Trophoblast cell (in vitro differentiated cells and primary cell): Measurements from ENCODE around the gene SPAG17.

ENCODE experiments used
- DNase-seq, 2 donors: peaks; one replicate each; pipeline ENCODE4 v3.0.0-alpha.2; 2016
- H2AFZ ChIP-seq: 2 replicates; pipeline ENCODE4 v1.6.1; 2013; ENCODE audit warnings: low read length, moderate library complexity, mild to moderate bottlenecking; ENCODE audit not compliant: insufficient read depth, poor library complexity
- H2AK5ac ChIP-seq: 2 replicates; pipeline ENCODE4 v1.6.1; 2013; ENCODE audit warnings: mild to moderate bottlenecking, low read length
- H2BK120ac ChIP-seq: 2 replicates; pipeline ENCODE4 v1.6.1; 2013; ENCODE audit warnings: low read length, mild to moderate bottlenecking, moderate library complexity; ENCODE audit not compliant: insufficient read depth, poor library complexity
- H2BK12ac ChIP-seq: 2 replicates; pipeline ENCODE4 v1.6.1; 2013; ENCODE audit warnings: mild to moderate bottlenecking, low read length, moderate library complexity
- H2BK5ac ChIP-seq: 2 replicates; pipeline ENCODE4 v1.6.1; 2013; ENCODE audit warnings: low read length, low read depth, moderate library complexity, mild to moderate bottlenecking; ENCODE audit not compliant: poor library complexity
- H3K14ac ChIP-seq: 2 replicates; pipeline ENCODE4 v1.6.1; 2013; ENCODE audit warnings: mild to moderate bottlenecking, low read length
- H3K18ac ChIP-seq: 2 replicates; pipeline ENCODE4 v1.6.1; 2013; ENCODE audit warnings: mild to moderate bottlenecking, low read length
- H3K23ac ChIP-seq: 2 replicates; pipeline ENCODE4 v1.6.1; 2013; ENCODE audit warnings: low read length
- H3K27ac ChIP-seq: 2 replicates; pipeline ENCODE4 v1.5.1; 2013; ENCODE audit warnings: low read depth, mild to moderate bottlenecking, inconsistent platforms, low read length, moderate library complexity
- H3K27me3 ChIP-seq: 2 replicates; pipeline ENCODE4 v1.6.1; 2013; ENCODE audit warnings: inconsistent platforms, mild to moderate bottlenecking, low read length, moderate library complexity; ENCODE audit not compliant: insufficient read depth
- H3K36me3 ChIP-seq, 2 experiments: 1 replicate in 1 of 2; 2 replicates in 1 of 2; pipeline ENCODE4 v1.6.1; 2013; ENCODE audit warnings: low read length in 2 of 2, mild to moderate bottlenecking in 2 of 2, moderate library complexity in 1 of 2; ENCODE audit not compliant: insufficient read depth in 2 of 2, control insufficient read depth in 1 of 2
- H3K4ac ChIP-seq: 2 replicates; pipeline ENCODE4 v1.6.1; 2013; ENCODE audit warnings: low read depth, mild to moderate bottlenecking, low read length, moderate library complexity
- H3K4me1 ChIP-seq, 2 experiments: 1 replicate in 1 of 2; 2 replicates in 1 of 2; pipeline ENCODE4 v1.6.1; 2013; ENCODE audit warnings: low read length in 2 of 2, mild to moderate bottlenecking in 2 of 2, moderate library complexity in 1 of 2; ENCODE audit not compliant: insufficient read depth in 2 of 2, control insufficient read depth in 1 of 2
- H3K4me2 ChIP-seq: 2 replicates; pipeline ENCODE4 v1.6.1; 2013; ENCODE audit warnings: inconsistent platforms, mild to moderate bottlenecking, low read length, moderate library complexity
- H3K4me3 ChIP-seq: 2 replicates; pipeline ENCODE4 v1.5.1; 2013; ENCODE audit warnings: mild to moderate bottlenecking, low read depth, low read length, inconsistent platforms
- H3K79me1 ChIP-seq: one replicate; pipeline ENCODE4 v1.6.1; 2013; ENCODE audit warnings: low read length
- H3K79me2 ChIP-seq: 2 replicates; pipeline ENCODE4 v1.6.1; 2013; ENCODE audit warnings: low read length, mild to moderate bottlenecking; ENCODE audit not compliant: control insufficient read depth, insufficient read depth, poor library complexity
- H3K9ac ChIP-seq: 2 replicates; pipeline ENCODE4 v1.6.1; 2013; ENCODE audit warnings: mild to moderate bottlenecking, low read length
- H3K9me3 ChIP-seq: 2 replicates; pipeline ENCODE4 v1.6.1; 2013; ENCODE audit warnings: low read depth, mild to moderate bottlenecking, control low read depth, inconsistent platforms, low read length; ENCODE audit not compliant: insufficient read depth
- H4K12ac ChIP-seq: 2 replicates; pipeline ENCODE4 v1.6.1; 2013; ENCODE audit warnings: low read depth, mild to moderate bottlenecking, low read length, moderate library complexity
- H4K8ac ChIP-seq: 2 replicates; pipeline ENCODE4 v1.6.1; 2013; ENCODE audit warnings: low read depth, mild to moderate bottlenecking, low read length, moderate library complexity
- H4K91ac ChIP-seq: one replicate; pipeline ENCODE4 v1.6.1; 2013; ENCODE audit warnings: low read depth, mild to moderate bottlenecking, low read length, moderate library complexity
- WGBS: extraction: QIAGEN DNeasy Blood & Tissue Kit; methylation state at CpG from one replicate; pipeline ENCODE4 v1.1.7; 2013; ENCODE audit warnings: missing lambda C conversion rate; ENCODE audit not compliant: insufficient read length, insufficient coverage; ENCODE audit errors: extremely low coverage; 5-methylcytosine and 5-hydroxymethylcytosine counted together

SPAG17 gene

GRCh38 chr1:118159569-118159968 is 25.5 kb downstream of the SPAG17 start:
- Histone ChIP-seq H2BK12ac (no peak overlapping the region), H3K14ac (no peak overlapping the region), H2AK5ac (no peak overlapping the region), H3K4me2 (no peak overlapping the region), H4K8ac (no peak overlapping the region), H3K4ac (no peak overlapping the region), H3K23ac (no peak overlapping the region), H3K79me2 (no peaks in the 10 kb centered on the region), H3K4me1 (peaks cover 0 to 3% of the 10 kb centered on the region in 2 experiments), H3K9me3 (no peaks in the 10 kb centered on the region), H2BK120ac (no peak overlapping the region), H3K18ac (no peak overlapping the region), H3K4me3 (no peak overlapping the region), H3K27me3 (no peaks in the 10 kb centered on the region), H3K36me3 (no peaks in the 10 kb centered on the region), H3K79me1 (no peaks in the 10 kb centered on the region), H4K12ac (no peak overlapping the region), H3K27ac (no peak overlapping the region), H3K9ac (no peak overlapping the region), H2AFZ (no peak overlapping the region), H4K91ac (no peak overlapping the region), H2BK5ac (no peak overlapping the region)
- no peak for DNase-seq
- WGBS = no CpG with 5 or more reads among the region's 4 CpGs

- WGBS = no CpG with 5 or more reads among the region's 1 CpG
- no peak overlapping the region for H2BK120ac ChIP-seq
- DNase-seq = peak in 1 of 2 donors; percentile 32
- no peak overlapping the region for H2AFZ ChIP-seq
- no peaks in the 10 kb centered on the region for H3K9me3 ChIP-seq
- no peak overlapping the region for H3K23ac ChIP-seq
- H3K79me2 ChIP-seq = no peaks in the 10 kb centered on the region
- H2BK5ac ChIP-seq = no peak overlapping the region
- no peaks in the 10 kb centered on the region for H3K36me3 ChIP-seq
- no peak overlapping the region for H3K14ac ChIP-seq
- H4K8ac ChIP-seq = no peak overlapping the region
- no peaks in the 10 kb centered on the region for H3K79me1 ChIP-seq
- H3K27ac ChIP-seq = no peak overlapping the region
- no peak overlapping the region for H3K4ac ChIP-seq
- no peaks in the 10 kb centered on the region for H3K27me3 ChIP-seq
- no peak overlapping the region for H2BK12ac ChIP-seq
- no peak overlapping the region for H3K4me3 ChIP-seq
- H3K4me1 ChIP-seq = peaks cover 0 to 3% of the 10 kb centered on the region in 2 experiments
- no peak overlapping the region for H4K91ac ChIP-seq
- no peak overlapping the region for H3K4me2 ChIP-seq
- H3K18ac ChIP-seq = no peak overlapping the region
- H2AK5ac ChIP-seq = no peak overlapping the region
- no peak overlapping the region for H4K12ac ChIP-seq
- no peak overlapping the region for H3K9ac ChIP-seq
Observed at GRCh38 chr1:118158924-118159323, 26.1 kb downstream of the SPAG17 start.

GRCh38 chr1:118157506-118157905 is 27.5 kb downstream of the SPAG17 start:
- no CpG with 5 or more reads among the region's 2 CpGs for WGBS
- Histone ChIP-seq H3K9me3 (no peaks in the 10 kb centered on the region), H2AK5ac (no peak overlapping the region), H3K9ac (no peak overlapping the region), H2BK120ac (no peak overlapping the region), H3K27me3 (no peaks in the 10 kb centered on the region), H3K14ac (no peak overlapping the region), H3K36me3 (no peaks in the 10 kb centered on the region), H2BK5ac (no peak overlapping the region), H3K79me2 (no peaks in the 10 kb centered on the region), H3K4me3 (no peak overlapping the region), H3K4me2 (no peak overlapping the region), H2AFZ (no peak overlapping the region), H2BK12ac (no peak overlapping the region), H3K79me1 (no peaks in the 10 kb centered on the region), H3K23ac (no peak overlapping the region), H4K8ac (no peak overlapping the region), H4K91ac (no peak overlapping the region), H3K4ac (no peak overlapping the region), H3K18ac (no peak overlapping the region), H3K4me1 (peaks cover 0 to 3% of the 10 kb centered on the region in 2 experiments), H4K12ac (no peak overlapping the region), H3K27ac (no peak overlapping the region)
- DNase-seq = no peak

GRCh38 chr1:118155106-118155505 is 29.9 kb downstream of the SPAG17 start:
- no peak overlapping the region for H2AFZ ChIP-seq
- H4K12ac ChIP-seq = no peak overlapping the region
- H3K9ac ChIP-seq = no peak overlapping the region
- no peaks in the 10 kb centered on the region for H3K79me2 ChIP-seq
- no peak overlapping the region for H2AK5ac ChIP-seq
- H3K4me3 ChIP-seq = no peak overlapping the region
- H3K18ac ChIP-seq = no peak overlapping the region
- H3K23ac ChIP-seq = no peak overlapping the region
- no peak overlapping the region for H2BK5ac ChIP-seq
- no peak overlapping the region for H3K14ac ChIP-seq
- H3K27ac ChIP-seq = no peak overlapping the region
- DNase-seq = no peak
- H2BK12ac ChIP-seq = no peak overlapping the region
- no peaks in the 10 kb centered on the region for H3K9me3 ChIP-seq
- H3K27me3 ChIP-seq = no peaks in the 10 kb centered on the region
- H4K8ac ChIP-seq = no peak overlapping the region
- H3K79me1 ChIP-seq = no peaks in the 10 kb centered on the region
- peaks cover 0 to 3% of the 10 kb centered on the region in 2 experiments for H3K4me1 ChIP-seq
- H3K36me3 ChIP-seq = no peaks in the 10 kb centered on the region
- H2BK120ac ChIP-seq = no peak overlapping the region
- no CpG with 5 or more reads among the region's 1 CpG for WGBS
- no peak overlapping the region for H3K4me2 ChIP-seq
- H4K91ac ChIP-seq = no peak overlapping the region
- H3K4ac ChIP-seq = no peak overlapping the region
